Stimulated activated CD4-positive, alpha-beta T cell treated with anti-CD3 and anti-CD28 coated beads, Interleukin-1b, Interleukin-23, amount 100 ng/mL, for 24 hours (primary cell): Measurements from ENCODE around the gene ZDHHC22.
"Not testable (repeated sequence)": the region's sequence is repeated elsewhere in the genome, so short reads cannot be mapped to it uniquely, and the experiment has no call there.

Experiments used
- DNase-seq, 4 experiments: peaks; one replicate each; pipeline ENCODE4 v3.0.0-alpha.2; 2020; ENCODE audit warnings: low read depth in 4 of 4, low spot score in 1 of 4

ZDHHC22 gene

GRCh38 chr14:77141214-77142004 lies at the start of gene ZDHHC22:
ZDHHC22 (minus strand) TSS chr14:77141791; CDS start chr14:77139738, 2,053 bp downstream.
- DNase-seq, result no peak

- DNase-seq, result no peak
Measured at GRCh38 chr14:77190977-77191376, 49.4 kb upstream of the ZDHHC22 start.

DNA sequence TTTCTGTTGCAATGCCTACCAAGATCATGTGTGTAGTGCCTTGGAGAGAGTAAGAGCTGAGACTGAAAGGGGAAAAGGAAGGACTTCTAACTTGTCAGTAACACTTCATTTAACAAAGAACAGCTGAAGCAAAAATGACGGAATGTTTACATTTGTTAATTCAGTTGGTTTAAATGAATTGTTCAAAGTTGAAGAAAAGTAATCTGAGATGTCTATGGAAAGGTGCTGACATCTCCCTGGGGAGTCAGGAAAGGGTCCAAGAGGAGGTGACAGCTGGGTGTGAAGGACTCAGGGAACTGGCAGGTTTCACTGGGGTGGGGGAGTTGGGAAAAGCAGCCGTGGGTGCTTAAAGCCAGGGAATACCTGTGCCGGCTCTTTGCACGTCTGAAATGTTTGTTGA lies 47.9 kb upstream of the ZDHHC22 start:
- DNase-seq, result no peak

DNA sequence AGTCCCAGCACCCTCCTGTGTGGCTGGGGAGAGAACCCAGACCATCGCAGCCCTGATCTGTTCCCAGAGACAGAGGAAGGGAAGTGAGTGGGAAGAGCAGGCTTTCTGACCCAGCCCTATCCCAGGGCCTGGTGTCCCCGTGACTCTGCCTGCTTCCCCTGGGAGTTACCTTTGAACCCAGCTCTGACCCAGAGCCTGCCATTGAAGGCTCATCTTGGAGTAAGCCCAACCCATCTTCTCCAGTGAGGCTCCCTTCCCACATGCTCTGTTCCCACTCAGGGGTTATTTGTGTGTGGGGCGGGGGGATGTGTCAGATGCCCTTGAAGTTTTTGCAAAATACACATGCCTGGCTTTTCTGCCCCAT lies 46.0 kb upstream of the ZDHHC22 start:
- no peak for DNase-seq

- no peak for DNase-seq
Measured at GRCh38 chr14:77186911-77187648, 45.5 kb upstream of the ZDHHC22 start.

- DNase-seq, result no peak
Measured at GRCh38 chr14:77185093-77185465, 43.5 kb upstream of the ZDHHC22 start.

DNA sequence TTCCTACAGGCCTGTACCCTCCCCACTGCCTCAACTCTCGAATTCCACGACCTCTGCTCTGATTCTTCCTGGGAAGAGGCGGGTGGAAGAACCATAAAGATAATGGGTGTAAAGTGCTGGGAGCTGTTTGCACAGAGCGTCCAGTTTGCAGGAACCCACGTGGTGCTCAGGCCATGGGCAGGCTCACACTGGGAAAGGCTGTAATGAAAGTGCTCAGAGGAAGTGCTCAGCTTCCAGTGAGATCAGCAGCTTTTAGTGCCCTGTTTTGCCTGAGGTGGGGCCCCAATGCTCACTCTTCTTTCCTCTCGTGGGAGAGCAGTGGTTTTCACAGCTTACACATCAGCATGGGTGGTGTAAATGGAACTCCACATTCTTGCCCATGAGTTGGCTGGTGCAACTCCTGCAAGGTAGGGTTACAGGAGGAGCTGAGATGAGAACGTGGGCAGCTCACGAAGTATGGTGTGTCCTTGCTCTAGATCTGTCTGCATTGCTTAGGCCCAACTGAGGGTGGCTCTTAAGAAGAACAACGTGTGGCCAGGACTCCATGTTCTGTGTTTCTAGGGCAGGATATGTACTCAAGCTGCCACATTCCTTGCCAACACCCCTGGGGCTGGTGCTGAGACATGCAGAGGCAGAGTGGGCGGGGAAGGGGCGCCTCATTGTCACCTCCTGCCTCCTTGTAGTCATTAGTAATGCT lies 43.0 kb upstream of the ZDHHC22 start:
- no peak for DNase-seq

DNA sequence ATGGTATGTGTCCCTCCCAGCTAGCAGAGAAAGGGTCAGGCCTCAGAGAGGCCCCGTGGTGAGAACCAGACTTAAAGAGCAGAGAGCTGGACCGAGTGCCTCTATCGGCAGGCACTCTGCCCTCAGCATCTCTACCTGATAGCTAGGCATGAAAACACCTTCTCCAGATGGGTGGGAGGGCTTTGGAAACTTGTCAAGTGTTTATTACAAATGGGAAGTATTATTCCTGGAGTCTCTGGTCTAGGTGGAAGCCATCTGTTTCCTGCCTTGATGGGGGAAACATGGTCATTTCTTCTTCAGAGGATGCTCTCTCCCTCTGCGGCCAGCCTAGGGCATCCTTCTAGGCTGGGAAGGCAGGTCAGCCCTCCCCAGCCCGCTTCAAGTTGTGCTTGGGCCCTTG lies 42.3 kb upstream of the ZDHHC22 start:
- no peak for DNase-seq

- peak in 3 of 4 experiments; percentile 11 to 56 (median 43) for DNase-seq
Measured at GRCh38 chr14:77181603-77182437, 40.2 kb upstream of the ZDHHC22 start, which contains the start of gene TMEM63C. TMEM63C (plus strand) TSS chr14:77181798; CDS start chr14:77218814, 37,016 bp downstream.

GRCh38 chr14:77180726-77181602 lies 39.4 kb upstream of the ZDHHC22 start:
- no peak for DNase-seq

DNA sequence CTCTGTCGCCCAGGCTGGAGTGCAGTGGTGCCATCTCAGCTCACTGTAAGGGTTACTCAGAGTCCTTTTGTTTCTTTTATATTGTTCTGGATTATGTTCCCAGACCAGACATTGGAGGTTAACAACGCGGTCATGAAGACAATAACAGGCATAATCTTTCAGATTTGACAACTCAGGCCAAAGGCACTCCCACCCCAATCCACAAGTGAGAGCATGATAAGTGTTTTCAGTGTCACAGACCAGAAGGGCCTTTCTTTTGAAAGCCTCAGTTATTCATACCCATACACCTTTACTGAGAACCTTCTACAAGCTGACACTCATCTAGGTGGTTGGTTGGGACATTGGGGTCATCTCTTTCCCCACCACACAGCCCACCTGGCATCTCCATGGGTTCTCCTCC lies 37.1 kb upstream of the ZDHHC22 start:
- no peak for DNase-seq

DNA sequence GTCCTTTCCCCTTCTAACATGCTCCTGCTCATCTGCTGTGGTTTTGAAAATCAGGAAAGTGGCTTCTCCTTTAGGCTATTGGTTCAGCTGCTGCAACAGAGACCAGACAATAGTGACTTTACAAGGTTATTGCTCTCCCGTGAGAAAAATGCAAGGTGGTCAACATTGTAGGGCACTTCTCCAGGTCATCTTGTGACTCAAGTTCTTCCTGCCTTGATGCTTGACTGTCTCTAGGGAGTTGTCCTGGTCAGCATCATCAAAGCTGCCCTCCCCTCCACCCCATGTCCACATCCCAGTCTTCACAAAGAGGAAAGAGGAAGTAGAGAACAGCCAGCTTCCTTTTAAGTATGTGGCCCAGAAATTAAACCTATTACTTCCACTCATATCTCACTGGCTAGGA lies 36.1 kb upstream of the ZDHHC22 start:
- no peak for DNase-seq

- no peak for DNase-seq
Measured at GRCh38 chr14:77175843-77176242, 34.3 kb upstream of the ZDHHC22 start.

- not testable (repeated sequence) for DNase-seq
Measured at GRCh38 chr14:77173911-77174617, 32.5 kb upstream of the ZDHHC22 start.

GRCh38 chr14:77172916-77173315 lies 31.3 kb upstream of the ZDHHC22 start:
- DNase-seq, result no peak

DNA sequence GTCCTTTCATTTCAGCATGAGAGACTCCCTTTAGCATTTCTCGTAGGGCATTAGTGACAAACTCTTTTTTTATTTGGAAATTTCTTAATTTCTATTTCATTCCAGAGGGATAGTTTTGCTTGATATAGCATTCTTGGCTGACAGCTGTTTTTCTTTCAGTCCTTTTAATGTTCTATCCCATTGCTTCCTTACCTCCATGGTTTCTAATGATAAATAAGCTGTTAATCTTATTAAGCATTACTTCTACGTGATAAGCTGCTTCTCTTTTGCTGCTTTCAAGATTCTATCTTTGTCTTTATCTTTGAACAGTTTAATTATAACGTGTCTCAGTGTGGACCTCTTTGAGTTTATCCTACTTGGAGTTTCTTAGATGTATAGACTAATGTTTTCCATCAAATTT lies 28.5 kb upstream of the ZDHHC22 start:
- DNase-seq, result no peak

GRCh38 chr14:77161011-77161410 lies 19.4 kb upstream of the ZDHHC22 start:
- no peak for DNase-seq

GRCh38 chr14:77158882-77159255 lies 17.3 kb upstream of the ZDHHC22 start:
- no peak for DNase-seq

GRCh38 chr14:77158175-77158881 lies 16.7 kb upstream of the ZDHHC22 start:
- DNase-seq, result no peak
